Measurements from ENCODE around the gene TMEM248. TPM values are rescaled to one million over a fixed set of nuclear protein-coding genes. Genes with fewer than 3 reads are reported as not detected.
"Not testable (repeated sequence)": the region's sequence is repeated elsewhere in the genome, so short reads cannot be mapped to it uniquely, and the experiment has no call there.

The TMEM248 gene
- total and polyA plus RNA-seq, 2 of the 8 experiments (the other 6 are each of a cell fraction or from before 2014, with no cell fraction given): 63.6 to 126 TPM

DNA sequence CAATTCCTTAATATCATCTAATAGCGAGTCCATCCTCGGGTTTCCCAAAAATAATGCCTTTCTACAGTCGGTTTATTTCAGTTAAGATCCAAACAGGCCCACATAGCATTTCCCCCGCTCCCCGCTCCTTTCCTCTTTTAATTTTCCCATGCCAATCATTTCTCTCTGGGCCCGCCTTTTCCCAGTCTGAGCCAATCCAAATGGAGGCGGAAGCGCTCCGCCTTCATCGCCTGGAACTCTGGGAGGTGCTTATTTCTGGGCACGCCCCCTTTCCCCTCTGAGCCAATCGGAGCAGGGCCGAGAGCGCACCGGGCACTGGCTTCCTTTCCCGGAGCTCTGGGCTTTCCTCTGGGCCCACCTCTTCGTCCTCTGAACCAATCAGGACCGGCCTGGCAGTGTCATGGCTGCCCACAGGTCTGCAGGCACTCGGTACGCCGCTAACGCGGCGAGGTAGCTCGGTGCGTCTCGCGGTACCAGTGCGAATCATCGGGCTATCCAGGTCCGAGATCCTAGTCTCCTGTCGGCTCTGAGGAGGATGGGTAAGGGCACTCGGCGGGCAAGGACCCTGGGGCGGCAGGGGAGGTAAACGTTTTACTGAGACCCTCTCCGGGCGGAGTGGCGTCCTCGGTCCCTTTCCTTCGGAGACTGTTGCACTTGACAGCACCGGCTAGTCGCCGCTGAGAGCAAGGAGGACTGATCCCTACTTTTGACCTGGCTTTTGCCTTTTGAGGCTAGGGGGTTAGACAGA lies 75.6 kb downstream of the TMEM248 start, which contains the start of gene TYW1:
Gene TYW1, plus strand, starts transcription at position 390 of the 748 bp plus-strand sequence. Its CDS starts 146 bp downstream, at position 536.
- 2% methylated on average over 25 of the region's 44 CpGs; no CpG with 5 or more reads in 1 of the 2 experiments for WGBS, 2 experiments (ENCODE audit: extremely low coverage in 1 of 2, insufficient coverage in 1 of 2, insufficient read length in 1 of 2, insufficient replicate concordance in 2 of 2, low coverage in 1 of 2, low lambda C conversion rate in 2 of 2, missing lambda C conversion rate in 1 of 2)
- H2BK15ac ChIP-seq (ENCODE audit: low read length); H2AK5ac ChIP-seq (ENCODE audit: low read depth, low read length); H4K8ac ChIP-seq (ENCODE audit: extremely low read depth, insufficient read depth, low read length); H3K79me2 ChIP-seq (ENCODE audit: control insufficient read depth in 1 of 2, insufficient read depth in 2 of 2, low read length in 2 of 2); H2BK120ac ChIP-seq (replicated peaks; ENCODE audit: low read depth, low read length); H4K20me1 ChIP-seq (replicated peaks in 1 of 2; ENCODE audit: control insufficient read depth in 1 of 2, insufficient read depth in 2 of 2, low read length in 2 of 2); H2BK20ac ChIP-seq (ENCODE audit: low read length); H3K14ac ChIP-seq (ENCODE audit: insufficient read length); H2BK12ac ChIP-seq (ENCODE audit: low read depth, low read length); H4K91ac ChIP-seq (replicated peaks; ENCODE audit: insufficient read length, low read length); H3K27ac ChIP-seq (ENCODE audit: low read depth, low read length); H4K5ac ChIP-seq (ENCODE audit: insufficient read length, low read depth, low read length); H3K4ac ChIP-seq (replicated peaks; ENCODE audit: insufficient read length, low read depth, low read length); H3K27me3 ChIP-seq (replicated peaks in 1 of 4; ENCODE audit: control insufficient read depth in 3 of 4, extremely low read depth in 1 of 4, insufficient read depth in 3 of 4, low read length in 3 of 4); H3K23ac ChIP-seq (ENCODE audit: insufficient read length); H3K18ac ChIP-seq (ENCODE audit: extremely low read depth, low read length); H3K79me1 ChIP-seq (ENCODE audit: low read depth, low read length); CTCF ChIA-PET (ENCODE audit: partially characterized antibody); H3K4me1 ChIP-seq (replicated peaks in 1 of 4; ENCODE audit: control insufficient read depth in 3 of 4, insufficient read depth in 4 of 4, low read length in 3 of 4); H3K9me3 ChIP-seq (ENCODE audit: insufficient read depth in 2 of 2, low read depth in 1 of 2, low read length in 1 of 2); H3K56ac ChIP-seq (replicated peaks; ENCODE audit: insufficient read length, low read depth, low read length); H3K23me2 ChIP-seq (ENCODE audit: low read depth, low read length): not testable (repeated sequence)
- Histone ChIP-seq H3K36me3 (ENCODE audit: control insufficient read depth in 2 of 4, insufficient read depth in 4 of 4, low read length in 3 of 4) (peaks cover 0 to 14% (median 4%) of the 10 kb centered on the region in 4 experiments; a peak in 3 of 8 replicates), H2AFZ (ENCODE audit: low read length) (peak within 1 kb of the TSS; percentile 37; the same call in 1 of the 2 replicates), H3K4me3 (ENCODE audit: extremely low read depth in 1 of 4, insufficient read depth in 2 of 4, low read depth in 3 of 4, low read length in 4 of 4) (peak within 1 kb of the TSS; percentile 70 to 84 (median 79)), H2BK5ac (ENCODE audit: low read depth, low read length) (0 out of 2 replicates have a peak within 1 kb of the TSS, but pooled peaks have one; percentile 44), H3K9ac (replicated peaks in 1 of 4; ENCODE audit: extremely low read depth in 1 of 4, low read depth in 3 of 4, low read length in 3 of 4) (peak within 1 kb of the TSS; percentile 54 to 81 (median 76)), H3K4me2 (ENCODE audit: insufficient read depth in 1 of 2, low read depth in 2 of 2, low read length in 2 of 2) (peak within 1 kb of the TSS; percentile 56 to 57)
- DNase-seq (ENCODE audit: low read depth in 1 of 2, low spot score in 2 of 2) (peak; percentile 95 to 98), FAIRE-seq (peak; percentile 39)
- POLR2A ChIA-PET (ENCODE audit: partially characterized antibody): interaction anchor here (0.6 to 2.6 kb wide), 2 partner anchors 152 to 789 kb away, joined by 4 to 9 read pairs; no protein-coding TSS in a partner anchor
- peak; percentile 50; the same call in 1 of the 2 replicates for TF ChIP-seq TBP (IDR thresholded peaks at IDR 0.05; ENCODE audit: low read depth, low read length)
- TF ChIP-seq SP2 (IDR thresholded peaks at IDR 0.05; ENCODE audit: low read length): peak; percentile 20; the same call in 1 of the 2 replicates
- peak; percentile 77 to 89 for TF ChIP-seq POLR2A (IDR thresholded peaks at IDR 0.05; ENCODE audit: control extremely low read depth in 1 of 2, low read depth in 2 of 2, low read length in 2 of 2)
- TF ChIP-seq RBBP5 (IDR thresholded peaks at IDR 0.05; ENCODE audit: borderline replicate concordance, low read depth, low read length): 0 out of 2 replicates have a peak, but pooled peaks have one; percentile 35
- TF ChIP-seq ASH2L (IDR thresholded peaks at IDR 0.05; ENCODE audit: low read length): peak; percentile 72
- TF ChIP-seq SP4 (IDR thresholded peaks at IDR 0.05; ENCODE audit: low read length): peak; percentile 86
- TF ChIP-seq BRCA1 (IDR thresholded peaks at IDR 0.05; ENCODE audit: low read depth, low read length): peak; percentile 79
- TF ChIP-seq SP1 (IDR thresholded peaks at IDR 0.05; ENCODE audit: low read depth, low read length): peak; percentile 71; the same call in 1 of the 2 replicates
- TF ChIP-seq KDM5A (IDR thresholded peaks at IDR 0.05; ENCODE audit: low read length): peak; percentile 76; the same call in 1 of the 2 replicates
- peak; percentile 78 for TF ChIP-seq TAF1 (IDR thresholded peaks at IDR 0.05; ENCODE audit: low read depth, low read length)
- peak; percentile 93 for TF ChIP-seq YY1 (IDR thresholded peaks at IDR 0.05; ENCODE audit: low read depth, low read length)
- TF ChIP-seq PHF8 (conservative IDR thresholded peaks at IDR 0.05; ENCODE audit: low read depth, low read length): peak; percentile 78
- TF ChIP-seq SIN3A (conservative IDR thresholded peaks at IDR 0.05 in 1 of 2, IDR thresholded peaks at IDR 0.05 in 1 of 2; ENCODE audit: low read depth in 1 of 2, low read length in 2 of 2): peak; percentile 54 to 69; a peak in 1 of 4 replicates
- TF ChIP-seq CHD2 (IDR thresholded peaks at IDR 0.05; ENCODE audit: low read length): peak; percentile 91

All from H1 (cell line).